HCEC 1CT (cell line): ENCODE results near the gene FILIP1L.
"Not testable (repeated sequence)": the region's sequence is repeated elsewhere in the genome, so short reads cannot be mapped to it uniquely, and the experiment has no call there.

ENCODE experiments used
- DNase-seq: peaks from one replicate; pipeline ENCODE4 v3.0.0-alpha.2; 2017

The FILIP1L gene

DNA sequence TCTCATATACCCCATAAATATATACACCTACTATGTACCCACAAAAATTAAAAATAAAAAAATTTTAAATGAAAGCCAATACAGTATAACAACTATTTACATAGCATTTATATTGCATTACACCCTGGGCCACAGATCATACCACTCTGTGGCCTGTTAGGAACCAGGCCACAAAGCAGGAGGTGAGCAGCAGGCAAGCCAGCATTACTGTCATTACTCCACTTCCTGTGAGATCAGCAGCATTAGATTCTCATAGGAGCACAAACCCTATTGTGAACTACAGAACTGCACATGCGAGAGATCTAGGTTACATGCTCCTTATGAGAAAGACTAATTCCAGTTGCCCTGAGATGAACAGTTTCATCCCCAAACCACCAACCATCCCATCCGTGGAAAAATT is 17.4 kb downstream of the FILIP1L start:
- DNase-seq = no peak

DNA sequence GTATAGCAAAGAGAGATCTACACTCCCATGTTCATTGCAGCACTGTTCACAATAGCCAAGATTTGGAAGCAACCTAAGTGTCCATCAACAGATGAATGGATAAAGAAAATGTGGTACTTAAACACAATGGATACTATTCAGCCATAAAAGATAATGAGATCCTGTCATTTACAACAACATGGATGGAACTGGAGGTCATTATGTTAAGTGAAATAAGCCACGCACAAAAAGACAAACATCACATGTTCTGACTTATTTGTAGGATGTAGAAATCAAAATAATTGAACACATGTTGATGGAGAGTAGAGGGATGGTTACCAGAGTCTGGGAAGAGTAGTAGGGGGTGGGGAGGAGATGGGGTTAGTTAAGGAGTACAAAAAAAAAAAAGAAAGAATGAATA is 18.0 kb downstream of the FILIP1L start:
- DNase-seq = not testable (repeated sequence)

DNA sequence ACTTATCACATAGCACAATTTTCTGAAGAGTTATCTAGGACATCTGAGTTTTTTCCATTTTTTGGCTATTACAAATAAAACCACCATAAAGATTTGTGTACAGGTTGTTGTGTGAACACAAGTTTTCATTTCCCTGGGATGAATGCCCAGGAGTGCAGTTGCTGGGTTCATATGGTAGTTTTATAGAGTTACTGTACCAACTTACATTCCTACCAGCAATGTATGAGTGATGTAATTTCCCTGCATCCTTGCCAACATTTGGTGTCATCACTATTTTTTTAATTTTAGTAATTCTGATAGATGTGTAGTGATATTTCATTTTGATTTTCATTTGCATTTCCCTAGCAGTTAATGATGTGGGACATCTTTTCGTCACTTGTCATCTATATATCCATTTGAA is 20.5 kb downstream of the FILIP1L start:
- no peak for DNase-seq

DNA sequence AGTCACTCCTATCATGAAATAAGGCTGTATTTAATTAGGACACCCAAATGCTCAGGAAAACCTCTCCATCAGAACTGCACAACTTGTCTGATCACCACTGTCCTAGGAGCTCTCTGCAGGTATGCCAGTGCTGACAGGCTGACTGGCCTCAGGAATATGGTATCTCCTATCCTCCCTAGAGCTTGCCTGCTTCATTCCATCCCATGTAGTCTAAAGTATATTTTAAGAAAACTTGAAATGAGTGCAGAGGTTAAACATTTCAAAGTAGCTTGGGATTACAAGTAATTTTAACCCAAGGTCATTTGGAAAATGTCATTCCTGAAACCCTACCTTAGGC is 23.7 kb downstream of the FILIP1L start:
- DNase-seq = no peak

DNA sequence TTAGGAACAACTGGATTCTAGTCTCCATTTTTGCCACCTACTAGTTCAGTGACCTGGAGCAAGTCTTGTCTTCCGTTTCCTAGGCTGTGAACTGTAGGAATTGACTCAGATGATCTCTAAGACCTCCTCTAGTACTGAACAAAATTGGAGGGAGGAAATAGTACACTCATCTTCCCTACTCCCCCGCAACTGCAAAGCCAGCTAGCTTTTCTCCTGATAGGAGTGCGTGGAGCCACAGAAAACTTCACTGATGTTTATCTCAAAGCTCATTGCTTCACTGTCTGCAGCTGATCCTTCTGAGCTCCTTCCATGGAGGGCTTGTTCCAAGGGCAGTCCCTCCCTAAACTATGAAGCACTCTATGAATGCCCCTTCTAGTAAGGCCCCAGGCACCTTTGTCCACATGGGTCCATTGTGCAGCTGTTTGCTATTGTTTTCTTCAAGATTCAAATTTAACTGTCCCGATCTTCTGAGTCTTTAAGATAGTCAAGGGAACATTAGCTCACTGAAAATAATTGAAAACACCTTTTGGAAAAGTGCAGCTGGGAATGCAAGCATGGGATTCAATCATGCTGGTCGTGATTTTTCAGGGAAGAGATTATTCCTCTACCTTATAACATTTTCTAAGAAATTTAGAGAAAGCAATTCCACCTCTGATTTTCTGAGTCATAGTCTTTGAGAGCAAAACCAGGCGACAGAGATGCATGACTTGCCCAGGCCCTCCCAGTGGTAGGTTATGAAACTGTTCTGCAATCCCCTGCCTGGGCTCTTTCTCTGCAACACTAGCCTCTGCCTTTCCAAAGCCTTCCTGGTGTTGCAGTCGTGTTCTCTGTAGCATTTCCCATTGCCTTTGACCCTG is 24.3 kb downstream of the FILIP1L start:
- DNase-seq = peak; percentile 80

DNA sequence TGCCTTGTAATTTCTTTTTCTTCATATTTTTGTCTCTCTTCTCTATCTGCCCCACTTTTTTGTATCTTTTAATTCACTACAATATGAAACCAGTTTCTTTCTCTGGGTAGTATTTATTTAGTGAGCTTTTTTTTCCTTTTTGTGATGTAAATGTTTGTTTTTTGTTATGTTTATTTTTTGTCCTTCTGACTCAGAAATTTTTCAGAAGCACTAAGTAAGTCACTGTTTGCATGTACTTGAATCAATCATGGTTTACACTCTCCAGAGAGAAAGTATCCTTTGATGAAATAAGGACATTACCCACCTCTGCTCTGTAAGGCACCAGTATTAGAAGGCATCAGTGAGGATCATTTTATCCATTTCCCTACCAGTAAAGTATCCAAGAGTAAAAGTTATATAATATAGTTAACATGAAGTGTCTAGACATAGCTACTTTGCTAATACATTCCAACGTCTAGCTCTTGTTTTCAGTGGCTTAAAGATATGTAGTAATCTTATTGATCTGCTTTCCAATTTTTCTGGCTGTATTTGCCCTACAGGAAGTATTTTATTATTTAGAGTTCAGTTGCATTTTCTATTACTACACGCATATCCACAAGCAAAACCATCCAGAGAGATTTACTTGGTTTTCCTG is 25.4 kb downstream of the FILIP1L start:
- DNase-seq = no peak

DNA sequence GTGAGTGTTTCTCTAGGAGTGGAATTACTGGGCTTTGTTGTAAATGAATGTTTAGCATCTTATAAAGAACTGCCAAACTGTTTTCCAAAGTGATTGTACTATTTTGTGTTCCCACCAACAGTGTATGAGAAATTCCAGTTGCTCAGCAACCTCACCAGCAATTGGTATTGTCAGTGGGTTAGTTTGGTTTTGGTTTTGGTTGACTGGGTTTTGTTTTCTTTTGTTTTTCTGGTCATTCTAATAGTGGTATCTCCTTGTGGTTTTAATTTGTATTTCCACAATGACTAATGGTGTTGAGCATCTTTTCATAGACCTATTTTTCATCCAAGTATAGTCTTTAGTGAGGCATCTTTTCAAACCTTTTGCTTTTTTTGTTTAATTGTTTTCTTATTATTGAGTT is 27.1 kb downstream of the FILIP1L start:
- DNase-seq = peak; percentile 61

DNA sequence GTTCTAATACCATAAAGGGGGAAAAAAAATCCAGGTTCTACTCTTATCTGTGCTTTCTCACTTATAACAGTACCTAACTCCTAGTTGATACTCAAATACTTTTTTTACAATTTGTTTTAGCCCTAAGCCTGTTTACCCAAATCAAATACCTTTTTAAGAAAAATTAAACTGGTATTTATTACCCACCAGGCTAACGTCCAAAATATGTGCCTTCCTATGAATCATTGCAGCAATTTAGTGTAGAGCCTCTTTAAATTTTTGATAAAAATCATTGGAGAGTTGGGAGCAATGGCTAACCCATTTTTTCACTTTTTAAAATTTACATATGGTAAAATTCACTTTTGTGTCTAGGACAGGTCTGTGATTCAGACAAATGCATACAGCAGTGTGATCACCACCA is 27.9 kb downstream of the FILIP1L start:
- DNase-seq = no peak

DNA sequence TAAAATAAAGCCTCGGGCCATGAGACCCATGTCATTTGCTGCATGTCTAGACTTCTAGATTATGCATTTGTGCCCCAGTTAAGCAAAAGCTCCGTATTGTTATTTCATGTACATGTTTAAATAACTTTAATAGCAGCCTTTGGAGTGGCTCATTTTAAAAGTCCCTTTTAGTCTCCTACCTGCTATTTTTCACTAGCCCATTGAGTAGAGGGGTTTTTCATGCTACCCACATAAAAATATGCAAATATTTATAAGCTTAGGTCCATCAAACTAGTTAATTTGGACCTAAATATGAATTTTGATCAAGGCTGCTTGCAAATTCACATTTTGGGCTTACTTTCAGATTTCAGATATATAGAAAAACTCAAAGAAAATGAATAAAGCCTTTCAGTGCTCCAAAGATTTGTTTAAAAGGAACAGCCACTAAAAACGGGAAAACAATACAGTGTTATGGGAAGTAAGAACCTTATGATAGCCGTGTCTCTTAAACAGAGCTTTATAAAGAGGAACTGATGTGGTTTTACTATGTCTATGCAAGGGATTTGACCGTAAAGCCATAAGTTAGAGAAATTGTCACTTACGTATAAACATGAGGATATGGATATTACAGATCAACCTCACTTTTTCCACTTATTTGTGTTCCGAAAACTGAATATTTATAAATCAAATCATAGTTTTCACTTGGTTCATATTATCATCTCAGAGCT is 30.0 kb downstream of the FILIP1L start:
- no peak for DNase-seq

DNA sequence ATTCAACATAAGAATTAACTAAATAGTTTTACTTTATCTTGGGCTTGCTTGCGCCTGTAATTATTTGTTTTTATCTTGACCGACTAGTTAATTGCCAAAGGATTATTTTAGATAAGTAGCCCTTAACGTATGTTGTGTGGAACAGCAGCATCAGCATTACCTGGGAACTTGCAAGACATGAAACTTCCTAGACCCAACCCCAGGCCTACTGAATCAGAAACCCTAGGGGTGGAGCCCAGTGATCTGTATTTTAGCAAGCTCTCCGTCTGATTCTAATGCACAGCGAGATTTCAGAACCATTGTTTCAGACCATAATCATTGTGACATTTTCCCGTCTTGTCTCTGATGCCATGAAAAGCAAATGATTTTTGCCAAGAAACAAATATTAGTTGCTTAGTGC is 31.1 kb downstream of the FILIP1L start:
- no peak for DNase-seq

DNA sequence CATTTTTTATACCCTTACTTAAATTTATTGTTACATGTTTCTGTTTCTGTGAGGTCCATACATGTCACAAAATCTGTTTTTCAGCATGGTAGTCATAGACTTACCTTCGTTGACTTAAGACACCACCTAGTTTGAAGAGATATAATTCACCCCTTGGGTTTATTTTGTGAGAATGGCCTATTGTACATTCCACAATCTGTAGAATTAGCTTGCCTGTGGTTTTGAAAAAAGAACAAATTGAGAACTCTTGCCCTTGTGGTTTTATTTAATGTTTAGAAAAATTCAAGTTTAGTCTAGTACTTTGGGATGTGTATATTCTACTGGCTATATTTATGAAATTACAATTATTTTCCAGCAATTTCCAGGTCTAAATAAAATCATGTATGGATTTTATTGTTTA is 31.6 kb downstream of the FILIP1L start:
- DNase-seq = no peak

DNA sequence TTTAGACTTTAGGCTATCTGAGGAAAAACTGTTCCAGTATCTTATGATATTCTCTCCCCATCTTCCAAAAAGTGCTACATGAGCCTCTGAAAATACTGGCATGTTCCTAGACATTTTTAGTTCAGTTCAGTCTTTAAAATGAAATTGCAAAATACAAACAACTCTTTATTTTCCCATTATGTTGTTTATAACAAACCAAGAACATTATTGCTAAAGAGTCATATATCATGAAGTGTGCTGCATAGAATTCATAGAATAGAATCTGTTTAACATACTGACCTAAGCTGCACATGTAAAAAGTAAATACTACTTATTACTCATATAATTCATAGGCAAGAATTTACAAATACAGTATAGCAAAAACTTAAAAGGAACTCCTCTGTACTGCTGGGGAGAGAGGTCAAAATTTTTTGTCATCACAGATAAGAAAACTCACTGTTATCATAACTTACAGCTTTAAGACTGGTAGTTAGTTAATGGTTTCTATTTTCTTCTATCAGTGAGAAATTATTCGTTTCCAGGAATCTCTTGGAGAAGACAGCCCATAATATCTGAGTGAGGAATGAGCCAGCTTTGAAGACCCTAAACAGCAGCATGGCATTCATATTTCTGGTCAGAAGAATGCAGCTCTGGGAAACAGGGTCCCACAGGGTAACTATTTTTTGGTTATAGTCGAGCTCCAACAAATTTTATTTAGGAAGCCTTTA is 32.2 kb downstream of the FILIP1L start:
- DNase-seq = no peak

DNA sequence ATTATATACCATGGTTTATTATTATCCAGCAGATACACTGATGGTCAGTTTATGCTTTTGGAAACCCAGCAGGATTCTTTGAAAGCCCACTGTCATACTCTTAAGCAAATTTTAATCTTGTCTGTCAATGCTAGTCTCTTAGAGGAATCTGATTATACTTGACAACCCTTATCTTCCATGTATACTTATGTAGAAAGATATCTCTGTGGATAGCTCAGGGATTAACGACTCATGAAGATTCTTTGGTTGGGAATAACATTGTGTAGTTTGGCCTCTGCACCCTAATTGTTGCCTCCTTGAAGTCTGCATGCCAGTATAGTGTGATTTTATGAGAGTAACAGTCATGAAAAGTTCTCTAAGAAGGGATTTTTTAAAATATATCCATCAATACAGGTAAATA is 33.0 kb downstream of the FILIP1L start:
- DNase-seq = no peak

DNA sequence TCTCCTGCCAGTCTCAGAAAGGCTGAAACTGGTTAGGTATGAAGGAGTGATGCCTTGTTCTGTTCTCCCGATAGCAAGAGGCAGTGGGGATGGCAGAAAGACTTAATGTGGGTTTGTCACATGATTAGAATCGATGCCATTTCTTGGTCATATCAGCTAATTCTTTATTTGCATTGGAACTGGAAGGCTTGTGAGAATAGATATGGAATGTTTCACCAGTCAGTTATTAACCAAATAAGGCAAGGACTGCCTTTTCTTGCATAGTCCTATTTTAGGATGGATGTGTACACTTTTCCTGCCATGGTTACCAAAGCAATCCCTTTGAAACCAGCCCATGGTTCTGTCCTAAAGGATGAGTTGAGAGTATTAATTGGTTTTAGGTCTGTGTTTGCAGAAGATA is 33.7 kb downstream of the FILIP1L start:
- DNase-seq = no peak

DNA sequence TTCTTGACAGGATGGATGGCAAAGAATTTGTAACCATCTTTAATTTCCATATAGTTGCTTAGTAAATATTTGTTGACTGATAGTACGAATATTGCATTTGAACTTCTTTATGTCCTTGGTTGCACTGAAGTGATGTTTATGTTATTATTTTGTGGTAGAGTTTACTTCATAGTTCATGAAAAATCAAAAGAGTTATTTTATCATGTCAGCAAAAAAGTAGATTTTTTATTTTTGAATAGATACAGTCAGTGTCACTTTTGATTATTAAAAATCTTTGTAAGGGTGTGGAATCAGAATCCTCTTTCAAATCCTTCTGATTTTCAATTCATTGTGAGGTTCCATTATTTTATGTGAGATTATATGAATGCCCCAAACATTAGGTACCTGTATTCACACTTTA is 35.0 kb downstream of the FILIP1L start:
- DNase-seq = no peak

DNA sequence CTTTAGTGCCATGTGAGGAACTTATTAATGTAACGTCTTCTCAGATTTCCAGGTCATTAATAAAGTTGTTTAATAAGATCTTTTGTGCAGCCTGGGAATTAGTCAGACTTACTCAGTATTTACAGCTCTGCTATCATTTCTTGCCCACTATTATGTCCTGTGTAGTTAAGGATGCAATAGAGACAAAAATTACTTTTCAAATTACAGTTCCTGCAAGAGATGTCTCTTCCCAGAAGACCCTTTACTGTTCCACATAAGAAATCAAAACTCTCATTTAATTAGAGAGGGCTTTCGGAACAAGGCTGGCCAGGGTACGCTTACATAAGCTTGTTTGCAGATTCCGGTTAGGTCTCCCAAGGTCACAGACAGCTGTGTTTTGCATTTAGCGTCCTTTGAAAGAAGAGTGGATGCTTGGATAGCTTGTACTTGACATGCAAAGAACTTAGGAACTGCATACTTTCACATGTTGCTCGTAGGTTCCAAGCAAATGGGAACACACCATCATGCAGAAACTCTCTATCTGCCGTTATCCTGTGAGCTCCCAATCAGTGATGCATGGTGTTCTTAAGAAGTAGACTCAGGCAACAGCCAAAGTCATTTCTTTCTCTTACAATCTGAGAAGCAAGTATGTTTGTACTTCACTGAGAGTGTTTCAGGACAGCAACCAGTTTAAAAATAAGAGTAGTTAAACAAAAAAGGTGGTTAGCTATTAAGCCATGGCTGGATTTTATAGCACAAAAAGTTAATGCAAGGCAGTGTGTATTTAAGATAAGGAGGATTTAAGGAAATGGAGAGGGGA is 37.4 kb downstream of the FILIP1L start:
- DNase-seq = no peak

DNA sequence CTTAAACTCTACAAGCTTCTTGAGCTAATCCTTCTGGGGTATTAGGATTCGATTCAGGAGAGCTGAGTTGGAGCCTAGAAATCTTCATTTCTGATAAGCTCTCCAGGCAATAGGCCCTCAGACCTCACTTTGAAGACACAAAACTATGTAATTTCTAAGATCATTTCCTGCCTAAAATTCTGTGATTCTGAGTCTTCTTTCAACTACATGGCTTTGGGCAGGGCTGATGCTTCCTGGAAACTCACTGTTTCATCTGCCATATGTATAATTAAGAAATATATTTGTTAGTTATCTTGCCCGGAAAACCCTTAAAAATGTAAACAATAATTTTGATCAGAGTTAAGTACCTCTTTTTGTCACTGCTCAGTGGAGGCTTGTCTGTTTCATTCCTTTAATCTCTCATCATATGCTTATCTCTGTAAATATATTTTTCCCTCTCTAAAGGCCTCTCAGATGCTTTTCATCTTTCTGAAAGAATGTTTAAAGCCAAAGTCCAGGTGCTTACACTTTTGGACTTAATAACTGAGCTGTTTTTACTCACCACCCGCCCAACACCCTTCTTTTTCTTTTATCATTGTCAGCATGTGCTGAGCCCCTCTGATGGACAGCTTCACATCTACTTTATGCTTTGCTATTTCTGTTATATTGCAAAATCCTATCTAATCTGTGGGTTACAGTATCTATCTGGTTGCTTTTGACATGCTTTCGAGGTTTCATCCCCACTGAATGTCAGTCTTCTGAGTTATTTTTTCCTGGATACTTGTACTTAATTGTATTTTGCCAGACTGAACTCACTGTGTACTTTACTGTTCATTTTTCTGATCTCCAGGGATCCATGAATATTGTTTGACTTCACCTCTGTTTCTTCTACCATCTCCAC is 38.2 kb downstream of the FILIP1L start:
- no peak for DNase-seq

DNA sequence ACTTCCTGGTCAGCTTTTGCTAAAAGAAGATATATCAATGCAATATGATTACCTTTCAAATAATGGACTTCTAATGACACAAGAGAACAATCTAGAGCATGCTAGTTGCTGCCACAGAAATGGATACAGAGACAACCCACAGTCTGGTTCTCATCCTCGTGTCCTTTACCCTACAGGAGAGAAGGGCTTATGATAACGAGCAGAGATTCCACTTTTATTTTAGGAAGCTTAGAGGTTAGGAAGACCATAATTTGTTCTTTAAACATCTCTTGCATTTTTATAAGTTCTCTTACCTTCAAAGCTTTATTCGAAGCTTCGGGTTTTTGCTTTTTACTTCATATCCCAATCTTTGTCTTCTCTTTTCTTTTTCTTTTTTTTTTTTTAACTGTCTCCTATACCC is 39.1 kb downstream of the FILIP1L start:
- no peak for DNase-seq

DNA sequence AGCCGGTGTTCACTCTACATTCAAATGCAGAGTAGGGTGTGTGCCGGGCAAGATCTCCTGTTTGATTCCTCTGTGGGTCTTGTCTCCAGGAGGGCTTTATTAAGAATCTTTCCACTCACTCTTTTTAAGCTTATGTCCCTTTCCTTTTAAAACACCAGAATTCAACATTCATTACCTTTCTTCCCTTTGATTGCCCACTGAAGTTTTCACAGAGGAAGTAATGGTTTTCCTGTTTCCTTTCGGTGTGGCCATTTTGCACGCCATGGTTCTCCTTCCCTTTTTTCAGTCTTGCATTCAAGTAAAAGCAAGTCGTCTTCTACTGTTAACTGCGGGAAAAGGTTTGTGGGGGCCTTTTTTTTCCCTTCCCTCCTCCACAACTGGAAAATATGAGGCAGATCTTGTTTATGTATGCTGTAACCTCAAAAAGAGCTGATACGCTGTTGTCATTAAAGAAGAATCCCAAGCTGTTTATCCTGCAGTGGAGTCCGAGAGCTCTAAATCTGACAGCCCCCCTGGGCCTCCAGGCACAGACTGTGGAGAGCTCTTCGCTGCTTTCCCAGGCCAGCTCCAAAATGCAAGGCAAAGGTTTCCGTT is 40.5 kb downstream of the FILIP1L start:
- peak; percentile 91 for DNase-seq

DNA sequence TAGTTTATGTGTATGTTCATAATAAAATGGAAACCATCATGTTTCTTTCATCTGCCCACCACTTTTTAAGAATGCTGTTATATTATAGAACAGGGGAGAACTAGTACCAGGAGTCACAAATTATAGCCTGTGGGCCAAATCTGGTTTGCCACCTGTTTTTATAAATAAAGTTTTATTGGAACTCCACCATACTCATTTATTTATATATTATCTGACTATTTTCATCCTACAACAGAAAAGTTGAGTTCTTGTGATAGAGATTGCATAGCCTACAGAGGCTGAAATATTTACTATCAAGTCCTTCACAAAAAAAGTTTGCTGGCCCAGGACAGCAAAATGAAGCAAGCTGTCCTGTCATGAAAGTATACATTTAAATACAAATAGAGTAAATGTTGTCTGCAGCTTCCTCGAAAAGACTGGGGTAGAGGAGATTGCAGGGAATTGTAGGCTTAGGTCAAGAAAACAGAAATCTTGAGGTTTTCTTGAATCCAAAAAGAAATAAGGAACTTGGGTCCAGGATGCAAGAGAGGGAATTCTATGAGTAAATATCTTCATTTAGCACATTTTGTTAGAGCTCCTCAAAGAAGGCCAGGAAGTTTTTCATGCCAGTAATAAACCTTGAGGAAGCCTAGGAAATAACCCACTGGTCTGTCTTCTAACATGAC is 41.1 kb downstream of the FILIP1L start:
- no peak for DNase-seq
